Activated CD4-positive, alpha-beta T cell treated with anti-CD3 and anti-CD28 coated beads, Interleukin-2, amount 50 U/mL, for 24 hours (primary cell): ENCODE measurements around the gene LFNG.

ENCODE experiments used
- DNase-seq, 2 donors: peaks; one replicate each; pipeline ENCODE4 v3.0.0-alpha.2; 2020; ENCODE audit warnings: low read depth in 1 of 2, low spot score in 1 of 2

The LFNG gene

DNA sequence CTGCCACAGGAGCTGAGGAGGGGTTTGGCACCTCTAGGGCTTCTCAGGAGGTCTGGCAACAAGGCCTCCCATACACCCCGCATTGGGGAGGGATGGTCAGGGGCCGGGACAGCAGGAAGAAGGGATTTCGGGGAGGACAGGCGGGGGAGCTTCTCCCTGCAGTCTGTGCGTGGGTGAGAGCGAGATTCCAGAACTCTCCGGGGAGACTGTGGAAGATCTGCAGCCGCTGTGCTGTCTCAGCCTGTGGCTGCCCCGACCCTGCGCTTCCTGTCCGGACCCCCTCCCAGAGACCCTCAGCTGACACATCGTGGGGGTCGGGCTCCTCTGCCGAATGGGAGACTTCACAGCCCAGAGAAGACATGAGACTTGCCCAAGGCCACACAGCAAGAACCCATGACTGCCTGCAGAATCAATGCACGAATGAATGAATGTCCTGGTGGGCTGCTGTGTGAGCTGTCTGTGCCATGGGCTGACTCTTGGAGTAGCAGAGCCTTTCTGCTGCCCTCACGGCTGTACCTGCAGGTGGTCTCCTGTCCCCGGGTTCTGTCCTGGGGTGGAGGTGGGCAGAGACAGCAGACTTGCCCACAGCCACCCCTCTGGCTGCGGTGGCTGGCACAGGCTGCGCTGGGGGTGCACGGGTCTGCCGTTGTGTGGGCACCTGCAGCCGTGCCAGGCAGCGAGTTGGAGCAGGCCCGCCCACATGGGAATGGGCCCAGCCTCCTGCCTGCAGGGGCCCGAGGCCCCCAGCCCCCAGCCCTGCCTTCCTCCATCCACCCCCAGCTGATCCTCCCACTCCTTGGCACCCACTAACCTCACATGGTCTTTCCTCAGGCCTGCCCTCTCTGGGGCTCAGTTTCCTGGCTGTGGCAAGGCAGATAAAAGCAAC is 16.3 kb upstream of the LFNG start:
- no peak for DNase-seq

GRCh38 chr7:2504128-2504888 is 15.3 kb upstream of the LFNG start:
- no peak for DNase-seq

DNA sequence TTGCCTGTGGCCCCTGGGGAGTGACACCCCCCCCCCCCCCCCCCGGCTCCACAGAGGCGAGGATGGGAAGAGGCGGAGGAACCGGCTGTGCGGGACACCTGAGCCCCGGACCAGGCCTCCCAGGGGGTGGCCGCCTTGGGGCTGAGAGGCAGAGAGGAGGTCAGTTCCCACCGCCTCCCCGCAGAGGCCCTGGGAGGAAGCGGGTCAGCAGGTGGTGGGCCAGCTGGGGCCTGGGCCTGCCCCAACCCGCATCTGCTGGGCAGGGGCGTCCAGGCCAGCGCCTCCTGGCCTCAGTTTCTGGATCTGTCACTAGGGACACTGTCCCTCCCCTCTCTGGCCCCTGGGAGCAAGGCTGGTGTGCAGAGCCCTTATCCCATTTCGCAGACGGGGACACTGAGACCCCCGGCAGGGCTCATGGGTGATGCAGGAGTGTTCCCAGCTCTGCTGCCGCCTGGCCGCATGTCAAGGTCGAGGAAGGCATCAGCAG is 14.6 kb upstream of the LFNG start:
- DNase-seq, result no peak

- DNase-seq, result no peak
These were observed 14.2 kb upstream of the LFNG start for GRCh38 chr7:2505401-2505800.

DNA sequence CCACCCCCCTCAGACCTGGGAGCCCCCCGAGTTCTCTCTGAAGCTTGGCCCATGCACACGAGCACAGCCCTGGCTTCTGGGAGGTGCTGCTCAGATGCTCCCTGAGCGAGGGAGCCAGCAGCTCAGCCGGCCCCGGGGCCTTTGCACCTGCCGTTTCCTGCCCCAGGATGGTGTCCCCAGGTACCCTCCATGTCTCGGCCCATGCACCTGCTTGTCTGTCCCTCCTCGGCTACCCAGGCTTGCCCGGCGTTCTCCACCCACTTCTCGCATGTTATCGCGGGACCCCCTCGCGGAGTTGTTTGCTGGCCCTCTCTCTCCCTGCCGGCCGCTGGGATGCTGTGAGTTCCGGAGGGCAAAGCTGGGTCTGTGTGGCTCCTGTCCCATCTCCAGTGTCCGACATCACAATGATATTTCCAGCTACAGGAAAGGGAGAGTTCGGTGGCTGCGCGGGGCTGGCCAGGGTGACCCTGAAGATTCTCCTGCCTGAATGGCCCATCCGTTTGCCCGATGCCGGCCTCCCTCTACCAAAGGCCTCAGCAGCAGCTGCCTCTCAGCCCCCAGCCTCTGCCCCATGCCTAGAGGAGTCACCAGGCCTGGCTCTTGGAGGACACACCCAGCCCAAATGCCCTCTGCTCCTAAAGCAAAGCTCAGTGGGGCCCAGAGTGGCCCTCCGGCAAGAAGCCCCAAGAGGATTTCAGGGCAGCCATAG is 12.2 kb upstream of the LFNG start:
- DNase-seq, result no peak

GRCh38 chr7:2507917-2508306 is 11.7 kb upstream of the LFNG start:
- no peak for DNase-seq

DNA sequence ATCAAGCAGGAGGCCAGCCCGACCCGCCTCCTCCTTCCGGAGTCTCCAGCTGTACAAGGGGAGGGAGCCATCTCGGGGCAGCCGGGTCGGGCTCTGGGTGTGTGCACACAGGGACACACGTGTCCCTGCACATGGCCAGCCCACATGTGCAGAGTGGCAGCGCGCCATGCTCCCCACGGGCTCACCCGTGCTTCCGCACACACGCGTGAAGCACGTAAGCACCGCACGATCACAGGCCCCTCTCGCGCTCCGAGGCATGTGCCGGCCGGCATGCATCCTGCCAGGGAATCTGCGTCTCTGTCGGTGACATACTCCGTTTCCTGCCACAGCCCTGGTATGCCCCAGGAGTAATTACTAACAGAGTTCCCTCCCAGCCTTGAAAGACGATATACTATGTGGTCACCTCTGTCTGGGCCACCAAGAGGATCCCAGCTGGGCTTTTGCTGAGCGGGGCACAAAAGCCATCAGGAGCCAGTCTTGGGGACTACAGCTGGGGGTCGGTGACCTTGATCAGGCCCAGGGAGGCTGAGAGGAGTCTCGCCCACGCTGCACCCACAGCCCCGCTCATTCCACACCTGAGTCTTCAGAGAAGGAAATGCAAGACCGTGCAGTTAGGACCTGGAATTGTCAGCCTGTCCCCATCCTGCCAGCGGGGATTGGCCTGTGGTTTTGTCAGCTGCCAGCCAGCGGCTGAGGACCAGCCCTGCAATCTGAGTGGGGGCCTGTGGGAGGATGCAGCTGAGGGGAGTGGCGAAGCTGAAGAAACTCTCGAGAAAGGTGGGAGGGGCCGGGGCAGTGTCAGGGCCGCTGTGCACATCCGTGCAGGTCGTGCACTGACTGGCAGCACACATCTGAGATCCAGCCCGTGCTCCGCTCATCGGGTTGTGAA is 11.0 kb upstream of the LFNG start:
- peak in 1 of 2 donors; percentile 30 for DNase-seq

- DNase-seq, result no peak
These were observed 10.2 kb upstream of the LFNG start for GRCh38 chr7:2509298-2509906.

DNA sequence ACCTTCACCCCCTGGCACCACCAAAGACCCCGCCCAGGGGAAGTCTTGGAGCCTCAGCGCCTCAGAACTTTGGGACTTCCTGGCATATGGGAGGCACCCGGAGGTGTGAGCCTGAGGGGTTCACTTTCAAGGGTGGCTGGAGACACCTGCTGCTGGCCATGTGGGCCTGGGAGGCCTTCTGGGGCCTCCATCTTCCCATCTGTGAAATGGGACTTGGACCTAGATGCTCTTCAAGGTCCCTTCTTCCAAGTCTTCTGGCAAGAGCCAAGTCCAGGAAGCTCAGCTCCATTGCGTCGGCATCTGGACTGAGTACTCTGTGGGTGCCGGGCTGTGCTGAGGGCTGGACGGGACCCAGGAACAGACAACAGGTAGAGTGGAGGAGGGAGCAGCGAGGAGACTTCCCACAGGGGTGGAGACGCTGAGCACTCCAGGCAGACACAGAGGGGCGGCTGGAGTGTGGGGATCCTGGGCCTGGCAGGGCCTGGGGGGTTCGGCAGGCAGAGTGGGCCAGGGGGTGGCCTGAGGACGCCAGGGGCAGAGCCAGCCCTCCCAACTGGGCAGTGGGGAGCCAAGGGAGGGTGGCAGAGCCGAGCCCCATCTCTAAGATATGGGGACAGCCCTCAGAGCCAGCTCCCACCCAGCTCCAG is 9.3 kb upstream of the LFNG start:
- no peak for DNase-seq

DNA sequence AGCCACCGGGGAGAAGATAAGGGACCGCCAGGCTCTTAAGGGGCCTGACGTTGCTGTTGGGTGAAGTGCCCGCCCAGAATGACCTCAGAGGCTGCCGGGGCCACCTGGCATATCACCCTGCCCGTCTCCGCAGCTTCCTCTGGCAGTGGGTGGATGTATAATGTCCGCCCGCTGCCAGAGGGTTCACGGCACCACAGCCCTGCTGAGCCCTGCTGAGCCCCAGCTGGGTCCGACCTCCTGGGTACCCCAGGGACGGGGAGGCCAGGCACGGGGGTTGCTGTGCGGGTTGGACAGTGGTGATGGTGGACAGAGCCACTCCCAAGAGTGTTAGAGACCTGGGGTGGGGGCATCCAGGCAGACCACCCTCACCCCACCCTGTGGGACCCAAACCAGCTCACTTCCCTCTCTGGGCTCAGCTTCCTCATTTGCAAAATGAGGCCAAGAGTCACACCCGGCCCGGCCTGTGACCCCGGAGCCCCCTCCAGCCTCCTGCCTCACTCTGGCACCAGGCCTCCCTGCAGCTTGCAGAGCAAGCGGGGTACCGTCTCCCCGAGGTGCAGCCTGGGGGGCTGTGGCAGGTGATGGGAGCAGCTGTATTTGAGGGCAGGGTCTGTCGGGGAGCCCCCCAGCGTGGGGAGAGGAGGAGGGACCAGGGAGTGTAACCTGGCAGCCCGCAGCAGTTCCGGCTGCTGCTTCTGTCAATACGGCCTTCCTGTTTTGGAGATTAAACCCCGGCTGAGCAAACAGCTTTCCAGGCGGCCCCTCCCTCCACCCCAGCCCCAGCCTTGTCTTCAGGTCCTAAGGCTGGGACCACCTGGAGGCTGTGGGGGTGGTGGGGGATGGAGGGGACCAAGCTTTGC is 8.4 kb upstream of the LFNG start:
- DNase-seq, result peak in 1 of 2 donors; percentile 37

DNA sequence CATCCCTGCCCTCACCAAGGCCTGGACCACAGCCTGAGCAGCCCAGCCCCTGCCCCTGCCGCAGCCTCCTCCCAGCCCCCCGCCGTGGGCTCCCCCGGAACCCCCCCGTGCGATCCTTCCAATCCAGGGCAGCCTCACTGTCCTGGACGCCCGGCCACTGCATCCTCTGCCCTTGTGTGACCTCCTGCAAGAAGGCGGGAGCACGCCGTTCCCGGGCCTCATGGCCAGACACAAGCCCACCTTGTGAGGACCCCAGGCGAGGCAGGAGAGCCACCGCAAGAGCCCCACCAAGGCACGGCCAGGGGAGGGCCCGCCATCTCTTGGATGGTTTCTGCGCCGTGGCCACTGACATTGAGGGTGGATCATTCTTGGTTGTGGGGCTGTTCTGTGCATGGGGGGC is 7.8 kb upstream of the LFNG start:
- no peak for DNase-seq

- DNase-seq, result no peak
These were observed 7.4 kb upstream of the LFNG start for GRCh38 chr7:2512179-2512661.

- no peak for DNase-seq
These were observed 6.9 kb upstream of the LFNG start for GRCh38 chr7:2512713-2513112.

GRCh38 chr7:2513702-2514101 is 5.9 kb upstream of the LFNG start:
- no peak for DNase-seq

DNA sequence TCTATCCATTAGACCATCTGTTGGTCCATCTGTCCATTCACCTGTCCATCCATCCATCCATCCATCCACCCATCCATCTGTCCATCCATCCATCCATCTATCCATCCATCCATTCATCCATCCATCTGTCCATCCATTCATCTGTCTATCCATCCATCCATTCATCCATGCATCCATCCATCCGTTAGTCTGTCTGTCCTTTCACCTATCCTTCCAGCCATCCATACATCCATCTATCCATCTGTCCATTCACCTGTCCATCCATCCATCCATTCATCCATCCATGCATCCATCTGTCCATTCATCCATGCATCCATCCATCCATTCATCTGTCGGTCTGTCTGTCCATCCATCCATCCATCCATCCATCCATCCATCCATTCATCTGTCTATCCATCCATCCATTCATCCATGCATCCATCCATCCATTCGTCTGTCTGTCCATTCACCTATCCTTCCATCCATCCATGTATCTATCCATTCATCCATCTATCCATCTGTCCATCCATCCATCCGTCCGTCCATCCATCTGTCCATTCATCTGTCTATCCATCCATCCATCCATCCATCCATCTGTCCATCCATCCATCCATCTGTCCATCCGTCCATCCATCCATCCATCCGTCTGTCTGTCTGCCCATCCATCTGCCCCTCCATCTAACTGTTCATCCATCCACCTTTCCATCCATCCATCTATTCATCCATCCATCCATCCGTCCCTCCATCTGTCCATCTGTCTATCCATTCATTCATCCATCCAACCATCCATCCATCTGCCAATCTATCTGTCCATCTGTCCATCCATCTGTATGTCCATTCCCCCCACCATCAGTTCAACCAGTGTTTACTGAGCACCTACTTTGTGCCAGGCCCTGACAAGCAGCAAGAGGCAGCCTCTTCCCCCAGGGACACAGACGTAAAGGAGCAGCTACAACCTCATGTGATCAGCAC is 4.8 kb upstream of the LFNG start:
- DNase-seq, result no peak

DNA sequence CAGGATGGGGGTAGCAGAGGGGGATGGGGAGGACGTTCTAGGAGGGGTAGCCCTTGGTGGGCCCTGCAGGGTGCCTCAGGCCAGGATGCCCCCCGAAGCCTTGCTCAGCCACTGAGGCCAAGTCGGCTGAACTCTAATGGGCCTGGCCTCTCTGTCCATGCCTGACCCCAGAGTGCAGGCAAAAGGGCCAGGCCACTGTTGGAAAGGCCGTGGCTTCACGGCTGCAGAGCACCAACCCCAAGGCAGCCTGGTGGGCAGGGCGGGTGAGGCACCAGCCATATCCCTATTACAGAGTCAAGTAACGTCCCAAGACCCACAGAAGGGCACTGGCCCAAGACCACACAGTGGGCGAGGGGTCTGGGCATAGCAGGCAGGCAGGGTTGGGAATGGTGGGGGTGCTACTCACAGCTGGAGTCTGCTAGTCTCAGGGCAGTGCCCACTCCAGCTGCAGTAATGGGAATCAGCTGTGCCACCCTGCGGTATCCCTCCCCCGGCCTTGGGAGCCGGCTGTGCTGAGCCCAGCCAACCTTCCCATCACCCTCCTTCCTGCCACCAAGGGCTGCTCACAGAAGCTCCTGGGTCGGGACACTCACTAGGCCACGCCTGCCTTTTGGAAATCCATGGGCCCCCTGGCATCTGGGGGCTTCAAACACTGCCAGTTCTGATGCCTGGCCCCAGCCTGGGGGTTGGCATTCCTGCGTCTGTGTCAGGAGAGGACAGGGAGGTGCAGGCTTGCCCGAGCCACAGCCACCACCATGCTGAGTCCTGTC is 4.0 kb upstream of the LFNG start:
- DNase-seq, result no peak

GRCh38 chr7:2516194-2516555 is 3.4 kb upstream of the LFNG start:
- DNase-seq, result no peak
